Measurements from ENCODE around the gene AFDN.

AFDN gene

GRCh38 chr6:167826896-167827582, at the start of gene AFDN:
AFDN (plus strand) TSS chr6:167826911; CDS start chr6:167827133, 222 bp downstream.
- DNase-seq = no peak

- DNase-seq = no peak
Measured at GRCh38 chr6:167778497-167779128, 48.1 kb upstream of the AFDN start.

- DNase-seq = no peak
Measured at GRCh38 chr6:167779129-167779992, 47.4 kb upstream of the AFDN start.

- DNase-seq = no peak
Measured at GRCh38 chr6:167779993-167780655, 46.6 kb upstream of the AFDN start.

- no peak for DNase-seq
Measured at GRCh38 chr6:167781066-167781767, 45.5 kb upstream of the AFDN start.

- no peak for DNase-seq
Measured at GRCh38 chr6:167781868-167782267, 44.8 kb upstream of the AFDN start.

- no peak for DNase-seq
Measured at GRCh38 chr6:167782698-167783517, 43.8 kb upstream of the AFDN start.

GRCh38 chr6:167786853-167787675, 39.6 kb upstream of the AFDN start:
- DNase-seq = no peak

GRCh38 chr6:167787896-167788562, 38.7 kb upstream of the AFDN start:
- no peak for DNase-seq

- DNase-seq = no peak
Measured at GRCh38 chr6:167788563-167788903, 38.2 kb upstream of the AFDN start.

GRCh38 chr6:167789358-167789757, 37.4 kb upstream of the AFDN start:
- DNase-seq = no peak

- no peak for DNase-seq
Measured at GRCh38 chr6:167791091-167791779, 35.5 kb upstream of the AFDN start.

- DNase-seq = no peak
Measured at GRCh38 chr6:167791780-167792478, 34.8 kb upstream of the AFDN start.

- no peak for DNase-seq
Measured at GRCh38 chr6:167793421-167793820, 33.3 kb upstream of the AFDN start.

GRCh38 chr6:167794161-167795157, 32.3 kb upstream of the AFDN start:
- DNase-seq = no peak

- no peak for DNase-seq
Measured at GRCh38 chr6:167795321-167795811, 31.3 kb upstream of the AFDN start.

GRCh38 chr6:167795874-167796191, 30.9 kb upstream of the AFDN start:
- no peak for DNase-seq
